ENCODE measurements around the gene CMTM3. TPM values are rescaled to one million over a fixed set of nuclear protein-coding genes. Genes with fewer than 3 reads are reported as not detected.
"Not testable (repeated sequence)": the region's sequence is repeated elsewhere in the genome, so short reads cannot be mapped to it uniquely, and the experiment has no call there.

Gene CMTM3
- total RNA-seq, 1 donor = 24.0 TPM

GRCh38 chr16:66629856-66630255 lies 25.4 kb downstream of the CMTM3 start:
- no peak for DNase-seq (ENCODE audit: low read depth in 2 of 3, low spot score in 2 of 3)

- DNase-seq (ENCODE audit: low read depth in 2 of 3, low spot score in 2 of 3) = not testable (repeated sequence)
Measured at GRCh38 chr16:66630561-66631260, 26.2 kb downstream of the CMTM3 start.

- not testable (repeated sequence) for DNase-seq (ENCODE audit: low read depth in 2 of 3, low spot score in 2 of 3)
Measured at GRCh38 chr16:66631558-66631957, 27.1 kb downstream of the CMTM3 start.

GRCh38 chr16:66634527-66635196 lies 30.2 kb downstream of the CMTM3 start:
- no peak for DNase-seq (ENCODE audit: low read depth in 2 of 3, low spot score in 2 of 3)

GRCh38 chr16:66635406-66635805 lies 30.9 kb downstream of the CMTM3 start:
- no peak for DNase-seq (ENCODE audit: low read depth in 2 of 3, low spot score in 2 of 3)

- DNase-seq (ENCODE audit: low read depth in 2 of 3, low spot score in 2 of 3) = no peak
Measured at GRCh38 chr16:66636199-66636598, 31.7 kb downstream of the CMTM3 start.

- DNase-seq (ENCODE audit: low read depth in 2 of 3, low spot score in 2 of 3) = no peak
Measured at GRCh38 chr16:66637806-66638205, 33.3 kb downstream of the CMTM3 start.

- DNase-seq (ENCODE audit: low read depth in 2 of 3, low spot score in 2 of 3) = no peak
Measured at GRCh38 chr16:66639091-66639885, 34.8 kb downstream of the CMTM3 start.

GRCh38 chr16:66640724-66641314 lies 36.3 kb downstream of the CMTM3 start:
- no peak for DNase-seq (ENCODE audit: low read depth in 2 of 3, low spot score in 2 of 3)

GRCh38 chr16:66641387-66641786 lies 36.9 kb downstream of the CMTM3 start:
- no peak for DNase-seq (ENCODE audit: low read depth in 2 of 3, low spot score in 2 of 3)

- no peak for DNase-seq (ENCODE audit: low read depth in 2 of 3, low spot score in 2 of 3)
Measured at GRCh38 chr16:66647866-66648265, 43.4 kb downstream of the CMTM3 start.

- no peak for DNase-seq (ENCODE audit: low read depth in 2 of 3, low spot score in 2 of 3)
Measured at GRCh38 chr16:66649167-66649566, 44.7 kb downstream of the CMTM3 start.

GRCh38 chr16:66649636-66650205 lies 45.2 kb downstream of the CMTM3 start:
- no peak for DNase-seq (ENCODE audit: low read depth in 2 of 3, low spot score in 2 of 3)

GRCh38 chr16:66650707-66651473 lies 46.4 kb downstream of the CMTM3 start:
- DNase-seq (ENCODE audit: low read depth in 2 of 3, low spot score in 2 of 3) = peak; percentile 47 to 94 (median 85)

- no peak for DNase-seq (ENCODE audit: low read depth in 2 of 3, low spot score in 2 of 3)
Measured at GRCh38 chr16:66651474-66651765, 46.9 kb downstream of the CMTM3 start.

GRCh38 chr16:66651965-66652364 lies 47.5 kb downstream of the CMTM3 start:
- DNase-seq (ENCODE audit: low read depth in 2 of 3, low spot score in 2 of 3) = no peak

GRCh38 chr16:66652661-66653360 lies 48.3 kb downstream of the CMTM3 start:
- no peak for DNase-seq (ENCODE audit: low read depth in 2 of 3, low spot score in 2 of 3)

- no peak for DNase-seq (ENCODE audit: low read depth in 2 of 3, low spot score in 2 of 3)
Measured at GRCh38 chr16:66653581-66654350, 49.3 kb downstream of the CMTM3 start.

GRCh38 chr16:66656547-66656946 lies 52.0 kb downstream of the CMTM3 start:
- DNase-seq (ENCODE audit: low read depth in 2 of 3, low spot score in 2 of 3) = no peak

All from hematopoietic multipotent progenitor cell (in vitro differentiated cells).